Lung (tissue), 12 donors: Measurements from ENCODE around the gene PDZD2. TPM values are rescaled to one million over a fixed set of nuclear protein-coding genes. Genes with fewer than 3 reads are reported as not detected.

Experiments
- ATAC-seq: fragments of 200-7000 bp; cut with Tn5 transposase; one replicate; pipeline ENCODE4 v1.9.1; 2020; ENCODE audit warnings: moderate number of reproducible peaks; ENCODE audit not compliant: insufficient read depth, low FRiP score
- DNase-seq, 3 donors: peaks; one replicate each; pipeline ENCODE4 v3.0.0-alpha.2; 2013 to 2017
- H3K27ac ChIP-seq, 2 donors: one replicate each; pipeline ENCODE4 v1.5.1; 2013; ENCODE audit warnings: mild to moderate bottlenecking in 2 of 2, moderate library complexity in 2 of 2, control low read depth in 1 of 2, inconsistent platforms in 1 of 2, low read depth in 1 of 2, low read length in 1 of 2
- H3K27me3 ChIP-seq, 3 donors: one replicate each; pipeline ENCODE4 v1.5.1; 2013; ENCODE audit warnings: low read length in 2 of 3; ENCODE audit not compliant: control insufficient read depth in 3 of 3, insufficient read depth in 3 of 3
- H3K36me3 ChIP-seq, 4 donors: one replicate each; pipeline ENCODE4 v1.5.1; 2013; ENCODE audit warnings: low read length in 4 of 4, mild to moderate bottlenecking in 1 of 4, moderate library complexity in 1 of 4; ENCODE audit not compliant: control insufficient read depth in 4 of 4, insufficient read depth in 4 of 4
- H3K4me1 ChIP-seq, 5 donors: one replicate each; pipeline ENCODE4 v1.5.1; 2013; ENCODE audit warnings: low read length in 5 of 5, mild to moderate bottlenecking in 2 of 5, moderate library complexity in 1 of 5; ENCODE audit not compliant: control insufficient read depth in 5 of 5, insufficient read depth in 5 of 5
- H3K4me3 ChIP-seq: one replicate; pipeline ENCODE4 v1.5.1; 2013; ENCODE audit warnings: mild to moderate bottlenecking, control low read depth, moderate library complexity
- H3K9ac ChIP-seq, 2 donors: one replicate each; pipeline ENCODE4 v1.5.1; 2013; ENCODE audit warnings: low read length in 2 of 2, control low read depth in 1 of 2; ENCODE audit not compliant: insufficient read depth in 1 of 2
- H3K9me3 ChIP-seq, 4 donors: one replicate each; pipeline ENCODE4 v1.5.1; 2013; ENCODE audit warnings: low read length in 3 of 4, mild to moderate bottlenecking in 1 of 4, moderate library complexity in 1 of 4; ENCODE audit not compliant: control insufficient read depth in 4 of 4, insufficient read depth in 3 of 4
- WGBS, 2 donors: extraction: QIAGEN DNeasy Blood & Tissue Kit; methylation state at CpG; one replicate each; pipeline ENCODE4 v1.1.7; 2013; 5-methylcytosine and 5-hydroxymethylcytosine counted together
- polyA plus RNA-seq, 2 donors: library from polyadenylated mRNA; stranded (reverse); fragments of 200-250 nt; gene quantifications; one replicate each; pipeline ENCODE4 v1.2.1, GENCODE V29; 2013
- total RNA-seq, 2 donors: library from RNA; depleted of rRNA in 1 of 2; stranded (reverse); fragments of >200 nt in 1 of 2; gene quantifications; one replicate each; pipeline ENCODE4 v1.2.1, GENCODE V29; 2014 to 2021
- TF ChIP-seq, protein P1 (sequence below): IDR thresholded peaks from 2 replicates; pipeline ENCODE4 v1.5.1; 2012; ENCODE audit warnings: mild to moderate bottlenecking; ENCODE audit errors: control extremely low read depth, extremely low read depth
- donor health status: control.
- donor health status: control.
- donor health status: Bipolar disorder and iron deficiency.
- donor health status: healthy.
- donor health status: DM: yes; HTN: yes; CAD: no.

Gene PDZD2
- total and polyA plus RNA-seq, 4 donors, result 9.2 to 56.3 (median 24.8) TPM

GRCh38 chr5:31798168-31798567, 159.2 kb downstream of the PDZD2 start:
- Histone ChIP-seq H3K9ac (no peak overlapping the region), H3K27me3 (no peaks in the 10 kb centered on the region), H3K4me3 (no peak overlapping the region), H3K36me3 (no peaks in the 10 kb centered on the region), H3K4me1 (peaks cover 0 to 3% (median 0%) of the 10 kb centered on the region in 5 donors), H3K27ac (no peak overlapping the region), H3K9me3 (no peaks in the 10 kb centered on the region)
- ATAC-seq (no peak), DNase-seq (no peak)
- 90 to 95% methylated on average over 5 of the region's 5 CpGs for WGBS, 2 donors
- TF ChIP-seq, protein P1, sequence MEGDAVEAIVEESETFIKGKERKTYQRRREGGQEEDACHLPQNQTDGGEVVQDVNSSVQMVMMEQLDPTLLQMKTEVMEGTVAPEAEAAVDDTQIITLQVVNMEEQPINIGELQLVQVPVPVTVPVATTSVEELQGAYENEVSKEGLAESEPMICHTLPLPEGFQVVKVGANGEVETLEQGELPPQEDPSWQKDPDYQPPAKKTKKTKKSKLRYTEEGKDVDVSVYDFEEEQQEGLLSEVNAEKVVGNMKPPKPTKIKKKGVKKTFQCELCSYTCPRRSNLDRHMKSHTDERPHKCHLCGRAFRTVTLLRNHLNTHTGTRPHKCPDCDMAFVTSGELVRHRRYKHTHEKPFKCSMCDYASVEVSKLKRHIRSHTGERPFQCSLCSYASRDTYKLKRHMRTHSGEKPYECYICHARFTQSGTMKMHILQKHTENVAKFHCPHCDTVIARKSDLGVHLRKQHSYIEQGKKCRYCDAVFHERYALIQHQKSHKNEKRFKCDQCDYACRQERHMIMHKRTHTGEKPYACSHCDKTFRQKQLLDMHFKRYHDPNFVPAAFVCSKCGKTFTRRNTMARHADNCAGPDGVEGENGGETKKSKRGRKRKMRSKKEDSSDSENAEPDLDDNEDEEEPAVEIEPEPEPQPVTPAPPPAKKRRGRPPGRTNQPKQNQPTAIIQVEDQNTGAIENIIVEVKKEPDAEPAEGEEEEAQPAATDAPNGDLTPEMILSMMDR, result no peak

DNA sequence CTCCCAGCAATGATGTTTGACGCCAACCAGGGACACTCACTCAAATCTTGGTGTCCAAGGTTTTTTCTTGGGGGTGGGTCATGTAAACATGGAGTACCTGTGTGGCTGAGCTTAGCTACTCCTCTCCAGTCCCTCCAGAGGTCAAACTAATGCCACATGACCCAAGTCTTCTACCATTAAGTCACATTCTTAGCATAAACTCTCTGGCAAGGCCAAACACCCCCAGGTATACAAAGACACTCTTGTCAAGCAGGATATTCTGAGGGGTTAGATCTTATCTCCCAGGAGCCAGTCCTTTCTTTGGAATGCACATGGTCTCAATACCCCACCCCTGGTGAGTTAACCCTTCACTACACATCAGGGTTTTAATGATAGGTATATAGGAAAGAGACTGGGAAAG, 161.4 kb downstream of the PDZD2 start:
- no peak overlapping the region for H3K27ac ChIP-seq
- no peak overlapping the region for H3K9ac ChIP-seq
- TF ChIP-seq, protein P1, result no peak
- no peaks in the 10 kb centered on the region for H3K36me3 ChIP-seq
- H3K9me3 ChIP-seq, result no peaks in the 10 kb centered on the region
- H3K4me3 ChIP-seq, result no peak overlapping the region
- ATAC-seq (no peak), DNase-seq (no peak)
- H3K4me1 ChIP-seq, result peaks cover 0 to 3% (median 0%) of the 10 kb centered on the region in 5 donors
- H3K27me3 ChIP-seq, result no peaks in the 10 kb centered on the region
- WGBS, 2 donors, result 87 to 100% methylated on average over 1 of the region's 1 CpG

DNA sequence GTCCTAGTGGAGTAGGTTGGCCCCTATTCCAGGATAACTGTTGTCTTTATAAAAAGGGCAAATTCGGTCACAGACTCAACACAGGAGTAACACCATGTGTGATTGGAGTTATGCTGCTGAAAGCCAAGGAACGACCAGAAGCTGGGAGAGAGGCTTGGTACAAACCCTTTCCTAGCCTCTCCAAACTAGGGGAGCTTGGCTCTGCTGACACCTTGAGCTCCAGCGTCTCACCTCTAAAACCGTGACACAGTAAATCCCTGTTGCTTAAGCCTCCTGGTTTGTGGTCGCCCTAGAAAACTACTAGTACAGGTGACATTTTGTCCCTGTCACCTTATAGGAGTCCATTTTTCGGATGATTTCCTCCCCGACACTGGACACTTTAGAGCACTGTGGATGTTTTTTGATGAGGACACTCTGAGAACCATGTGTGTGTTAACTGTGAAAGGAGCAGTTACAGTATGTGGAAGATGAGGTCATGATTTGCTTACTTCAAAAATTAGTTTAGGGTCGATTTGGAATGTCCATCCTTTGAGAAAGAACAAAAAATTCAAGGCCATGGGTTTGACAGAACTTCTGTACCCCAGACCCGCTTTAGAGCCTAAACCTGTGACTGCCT, 167.0 kb downstream of the PDZD2 start:
- WGBS, 2 donors, result 84 to 86% methylated on average over 9 of the region's 9 CpGs
- peaks cover 0 to 2% (median 0%) of the 10 kb centered on the region in 3 donors for H3K27me3 ChIP-seq
- no peak for DNase-seq
- ATAC-seq, result no peak
- no peaks in the 10 kb centered on the region for H3K36me3 ChIP-seq
- H3K4me3 ChIP-seq, result no peak overlapping the region
- no peak overlapping the region for H3K27ac ChIP-seq
- H3K9me3 ChIP-seq, result no peaks in the 10 kb centered on the region
- peaks cover 0 to 6% (median 1%) of the 10 kb centered on the region in 5 donors for H3K4me1 ChIP-seq
- no peak overlapping the region for H3K9ac ChIP-seq
- TF ChIP-seq, protein P1, result no peak

DNA sequence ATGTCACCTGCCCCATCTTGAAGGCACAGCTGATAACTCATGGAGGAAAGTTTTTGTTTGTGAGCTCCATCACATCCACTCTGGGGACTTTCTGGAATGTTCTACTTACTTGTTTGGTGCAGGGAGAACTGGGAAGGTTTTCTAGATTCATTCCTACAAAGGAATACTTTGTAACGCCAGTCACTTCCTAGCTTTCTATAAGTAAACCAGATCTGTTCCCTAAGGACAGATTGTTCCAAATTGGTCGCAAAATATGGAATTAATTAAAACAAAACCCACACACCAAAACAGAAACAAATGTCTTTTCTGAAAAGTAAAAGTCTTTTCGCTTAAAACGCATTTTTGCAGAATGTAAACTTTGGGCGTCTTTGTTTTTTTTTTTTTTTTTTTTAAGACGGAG, 167.6 kb downstream of the PDZD2 start:
- H3K27ac ChIP-seq, result no peak overlapping the region
- H3K9ac ChIP-seq, result no peak overlapping the region
- DNase-seq (no peak), ATAC-seq (no peak)
- no peaks in the 10 kb centered on the region for H3K9me3 ChIP-seq
- H3K36me3 ChIP-seq, result no peaks in the 10 kb centered on the region
- TF ChIP-seq, protein P1, result no peak
- peaks cover 0 to 6% (median 1%) of the 10 kb centered on the region in 5 donors for H3K4me1 ChIP-seq
- no peak overlapping the region for H3K4me3 ChIP-seq
- 88 to 92% methylated on average over 5 to 6 of the region's 6 CpGs for WGBS, 2 donors
- H3K27me3 ChIP-seq, result peaks cover 0 to 2% (median 0%) of the 10 kb centered on the region in 3 donors
